ENCODE results near the gene TGFBR3.

Gene TGFBR3

GRCh38 chr1:91753878-91754277 lies 132.1 kb downstream of the TGFBR3 start:
- DNase-seq = no peak

DNA sequence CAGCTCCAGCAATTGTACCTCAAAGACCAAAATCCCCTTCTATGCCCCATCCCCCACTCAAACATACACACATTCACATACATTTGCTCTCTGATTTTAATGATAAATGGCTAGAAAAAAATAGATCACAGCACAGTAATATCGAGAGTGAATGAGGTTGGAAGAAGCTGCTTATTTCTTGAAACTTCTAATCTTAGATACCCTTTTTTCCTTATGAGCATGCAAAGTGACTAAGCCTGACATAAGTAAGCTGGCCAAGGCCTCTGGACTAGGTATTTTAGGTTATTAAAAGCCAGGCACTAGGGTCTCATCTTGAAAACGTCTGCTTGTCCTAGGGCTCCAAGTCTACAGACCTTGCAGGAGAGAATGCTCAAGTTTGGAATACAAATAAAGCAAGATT lies 133.6 kb downstream of the TGFBR3 start:
- no peak for DNase-seq

DNA sequence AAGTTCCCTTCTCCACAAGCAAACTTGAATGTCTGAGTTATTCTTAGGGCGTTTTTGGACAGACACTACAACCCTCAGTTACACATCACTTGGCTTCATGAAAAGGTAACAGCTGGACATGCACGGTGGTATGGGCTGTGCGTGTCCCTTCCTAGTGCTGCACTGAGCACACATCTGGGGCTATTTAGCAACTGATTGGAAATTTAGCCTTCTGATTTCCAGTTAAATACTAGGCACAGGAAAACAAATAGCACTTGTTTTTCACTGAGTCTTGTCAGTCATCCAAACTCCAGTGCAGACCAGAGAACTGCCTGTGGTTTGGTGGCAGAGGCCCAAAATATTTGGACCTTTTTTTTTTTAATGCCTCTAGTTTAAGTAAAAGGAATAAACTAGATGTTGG lies 134.7 kb downstream of the TGFBR3 start:
- DNase-seq = no peak

DNA sequence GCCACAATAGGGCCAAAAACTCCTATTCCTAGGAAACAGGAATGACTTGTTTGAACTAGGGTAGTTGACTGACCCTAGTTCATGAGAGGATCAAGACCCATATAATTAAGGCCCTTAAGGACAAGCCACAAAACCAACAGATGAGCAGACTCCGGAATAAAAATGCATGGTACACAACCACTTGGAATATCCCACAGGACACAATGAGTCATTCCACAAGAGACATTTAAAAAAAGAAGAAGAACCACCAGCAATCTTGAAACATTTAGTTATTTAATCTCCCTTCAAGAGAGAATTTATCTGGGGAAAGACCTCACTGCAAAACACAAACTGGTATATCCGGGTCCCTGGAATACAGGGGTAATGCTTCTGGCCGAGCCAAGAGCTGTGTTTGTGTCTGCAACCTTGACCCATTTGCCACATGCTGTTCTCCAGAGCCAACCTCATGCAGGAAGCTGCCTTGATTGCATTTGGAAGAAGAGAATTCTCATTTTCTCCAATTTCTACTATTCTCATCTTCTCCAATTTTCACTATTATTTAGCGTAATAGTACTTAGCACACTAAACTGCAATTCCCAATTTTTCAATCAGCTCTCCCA lies 135.5 kb downstream of the TGFBR3 start:
- DNase-seq = no peak

DNA sequence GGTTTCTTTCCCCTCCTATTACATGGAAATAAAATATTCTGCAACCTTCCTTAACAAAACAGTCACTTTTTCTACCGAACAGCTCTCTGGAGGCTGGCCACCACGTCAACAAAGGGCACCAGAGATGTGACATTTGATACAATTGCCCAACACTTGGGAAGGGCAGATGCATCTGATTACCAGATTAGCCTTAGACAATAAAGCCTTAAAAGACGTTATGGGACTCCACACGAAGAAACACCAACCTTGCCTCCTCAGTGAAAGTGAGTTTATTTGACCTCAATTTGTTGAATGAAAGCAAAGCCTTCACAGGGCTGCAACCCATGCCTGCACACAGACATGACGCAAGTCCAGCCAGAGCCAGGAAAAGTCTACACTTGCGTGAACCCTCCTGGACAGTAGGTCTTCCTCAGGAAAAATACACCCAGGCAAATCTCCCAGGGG lies 136.1 kb downstream of the TGFBR3 start:
- DNase-seq = no peak

- DNase-seq = no peak
Measured at GRCh38 chr1:91747666-91748065, 138.3 kb downstream of the TGFBR3 start.

DNA sequence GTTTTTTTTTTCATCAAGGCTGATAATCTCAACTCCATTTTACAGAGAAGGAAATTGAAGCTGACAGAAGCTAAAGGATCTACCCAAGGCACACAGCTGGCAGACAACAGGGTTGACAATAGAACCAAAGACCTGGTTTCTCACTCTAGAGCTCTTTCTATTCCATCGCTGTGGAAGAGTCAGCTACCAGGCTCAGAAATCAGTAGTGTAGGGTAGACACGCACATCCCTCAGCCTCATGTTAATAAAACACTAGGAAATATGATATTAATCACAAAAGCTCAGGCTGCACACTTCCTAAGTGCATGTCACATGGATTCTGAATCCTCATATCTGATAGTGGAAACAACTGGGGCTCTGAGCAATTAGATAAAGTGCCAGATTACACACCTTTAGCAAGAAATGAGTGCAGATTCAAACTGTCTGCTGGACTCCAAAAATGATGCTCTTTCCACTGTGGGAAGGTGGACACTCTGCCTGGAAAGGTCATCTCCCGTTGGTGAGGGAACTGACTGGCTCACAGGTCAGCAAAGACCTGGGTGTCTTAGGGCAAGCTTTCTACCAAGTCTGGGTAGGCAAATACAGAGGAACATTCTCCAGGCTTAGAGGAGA lies 139.1 kb downstream of the TGFBR3 start:
- no peak for DNase-seq

- DNase-seq = no peak
Measured at GRCh38 chr1:91745640-91746373, 140.1 kb downstream of the TGFBR3 start.

GRCh38 chr1:91744953-91745639 lies 140.9 kb downstream of the TGFBR3 start:
- no peak for DNase-seq

- DNase-seq = no peak
Measured at GRCh38 chr1:91742848-91743292, 143.1 kb downstream of the TGFBR3 start.

GRCh38 chr1:91741906-91742305 lies 144.0 kb downstream of the TGFBR3 start:
- no peak for DNase-seq

- DNase-seq = no peak
Measured at GRCh38 chr1:91741301-91741700, 144.7 kb downstream of the TGFBR3 start.

DNA sequence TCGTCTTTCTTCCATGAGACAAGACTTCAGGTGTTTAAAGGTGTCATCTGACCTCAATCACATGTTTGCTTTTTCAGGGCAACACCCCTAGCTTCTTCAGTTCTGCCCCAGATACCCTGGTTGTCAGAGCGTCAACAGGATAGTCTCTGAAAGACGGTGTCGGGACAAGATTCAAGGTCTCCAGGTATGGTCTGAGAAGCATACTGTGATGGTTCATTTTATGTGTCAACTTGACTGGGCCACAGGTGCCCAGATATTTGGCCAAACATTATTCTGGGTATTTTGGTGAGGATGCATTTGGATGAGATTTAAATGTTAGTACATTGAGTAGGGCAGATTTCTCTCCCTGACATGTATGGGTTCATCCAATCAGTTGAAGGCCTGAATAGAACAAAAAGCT lies 148.3 kb downstream of the TGFBR3 start:
- no peak for DNase-seq

DNA sequence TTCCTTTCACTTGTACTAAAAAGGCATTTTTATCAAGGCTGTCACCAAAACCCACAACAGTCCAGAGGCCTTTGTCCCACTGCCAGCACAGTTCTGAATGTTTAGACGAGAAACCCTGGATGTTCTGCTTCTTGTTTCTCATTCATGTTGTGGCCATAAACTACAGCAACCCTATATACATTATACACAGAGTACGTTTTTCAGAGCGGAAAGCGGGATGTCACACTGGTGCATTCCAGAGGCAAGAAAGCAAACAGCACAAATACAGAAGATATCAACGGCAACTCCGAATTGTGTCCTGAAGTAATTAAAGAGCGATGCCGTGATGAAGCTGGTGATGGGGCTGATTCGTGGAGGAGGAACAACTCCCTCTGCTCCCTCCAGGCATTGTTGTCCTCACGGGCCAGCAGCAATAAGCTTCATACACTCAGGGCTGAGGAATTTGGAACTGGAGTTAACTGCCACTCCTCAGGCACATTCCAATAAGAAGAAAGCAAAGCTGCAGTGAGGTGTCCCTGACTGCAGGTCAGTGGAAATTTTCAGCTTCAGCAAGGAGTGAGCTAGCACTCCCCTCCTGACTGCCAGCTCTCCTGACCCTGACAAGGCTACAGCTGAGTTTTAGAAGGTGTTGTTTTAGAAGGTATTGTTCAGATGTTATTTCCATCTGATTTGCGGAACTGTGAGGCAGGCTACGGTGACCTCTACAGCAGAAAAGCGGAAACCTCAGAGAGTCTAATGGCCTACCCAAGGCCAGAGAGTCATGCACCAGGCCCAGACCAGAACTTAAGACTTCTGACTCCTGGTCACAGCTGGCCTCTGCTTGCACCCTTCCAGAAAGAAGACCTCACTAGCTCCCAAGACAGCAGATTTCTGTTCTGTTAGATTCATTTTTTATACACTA lies 149.0 kb downstream of the TGFBR3 start:
- DNase-seq = no peak

GRCh38 chr1:91736146-91736714 lies 149.7 kb downstream of the TGFBR3 start:
- DNase-seq = no peak

DNA sequence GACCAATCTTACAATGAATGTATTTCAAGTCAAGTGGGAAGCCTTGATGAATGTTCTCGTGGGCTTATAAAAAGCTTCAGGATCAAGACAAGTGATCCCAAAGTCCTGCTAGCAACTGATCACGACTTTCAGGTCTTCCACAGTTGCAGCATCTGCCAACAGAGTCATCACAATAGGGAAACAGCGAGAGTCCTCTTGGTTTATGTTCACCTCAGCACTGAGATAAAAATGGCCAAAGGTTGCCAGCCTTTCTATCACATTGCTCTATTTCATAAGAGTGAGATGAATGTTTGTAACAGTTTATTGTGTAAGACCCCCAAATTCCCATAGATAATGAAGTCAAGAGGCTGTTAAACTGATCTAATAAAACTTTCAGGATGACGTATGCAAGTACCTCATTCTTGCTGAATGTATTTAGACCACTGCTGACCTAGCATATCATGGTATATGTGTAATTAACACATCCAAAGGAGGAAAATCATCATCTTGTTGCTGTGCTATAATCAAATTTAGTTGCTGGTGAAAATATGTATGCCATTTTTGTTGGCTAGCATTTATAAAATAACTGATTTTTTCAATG lies 150.6 kb downstream of the TGFBR3 start:
- DNase-seq = no peak

GRCh38 chr1:91734761-91735160 lies 151.2 kb downstream of the TGFBR3 start:
- no peak for DNase-seq

DNA sequence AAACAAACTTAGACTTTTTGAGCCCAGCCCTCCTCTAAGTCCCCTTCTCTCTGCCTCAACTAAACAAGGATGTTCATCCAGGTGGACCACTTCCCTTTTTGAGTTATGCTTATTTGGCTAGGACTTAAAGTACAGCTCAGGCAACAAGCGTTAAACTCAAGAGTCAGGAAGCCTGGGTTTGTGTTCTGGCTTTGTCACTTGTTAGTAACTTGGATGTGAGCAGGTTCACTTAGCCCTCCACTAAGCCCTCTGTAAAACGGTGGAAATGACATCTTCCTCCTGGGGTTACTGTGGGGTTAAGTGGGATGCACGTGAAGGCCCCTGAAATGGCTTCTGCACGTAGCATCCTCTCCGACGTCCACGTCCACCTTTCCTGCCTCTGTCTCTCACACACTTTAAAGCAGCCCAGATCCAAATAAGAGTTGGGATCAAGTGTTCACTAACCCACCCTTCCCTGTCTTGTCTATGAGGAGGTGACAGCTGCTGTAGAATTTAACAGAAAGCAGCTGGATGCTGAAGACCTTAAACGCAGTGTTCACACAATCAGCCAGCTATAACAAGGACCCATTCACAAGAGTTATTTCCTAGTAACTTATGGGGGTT lies 152.7 kb downstream of the TGFBR3 start:
- no peak for DNase-seq

GRCh38 chr1:91732291-91733107 lies 153.5 kb downstream of the TGFBR3 start:
- DNase-seq = no peak

- no peak for DNase-seq
Measured at GRCh38 chr1:91731815-91732214, 154.1 kb downstream of the TGFBR3 start.
